Smooth muscle cell (in vitro differentiated cells): ENCODE data around the gene ASPDH. TPM values are rescaled to one million over a fixed set of nuclear protein-coding genes. Genes with fewer than 3 reads are reported as not detected.

ENCODE experiments used
- DNase-seq: peaks from one replicate; lab custom pipeline; 2025; ENCODE audit not compliant: unreplicated experiment; lab: John Stamatoyannopoulos, UW
- H2AFZ ChIP-seq: fragments of 200-600 bp; sonication (generic); 2 replicates; pipeline ENCODE4 v1.6.0; 2016; ENCODE audit warnings: antibody characterized with exemption, low read depth, mild to moderate bottlenecking
- H3F3A ChIP-seq: fragments of 200-600 bp; sonication (generic); 2 replicates; pipeline ENCODE4 v1.6.0; 2017; ENCODE audit warnings: antibody characterized with exemption, low read depth
- H3K27ac ChIP-seq: fragments of 200-600 bp; sonication (generic); 2 replicates; pipeline ENCODE4 v1.5.1; 2016; ENCODE audit warnings: low read depth, mild to moderate bottlenecking
- H3K27me3 ChIP-seq: fragments of 200-600 bp; sonication (generic); 2 replicates; pipeline ENCODE4 v1.6.1; 2016; ENCODE audit warnings: low read depth, mild to moderate bottlenecking
- H3K36me3 ChIP-seq: fragments of 200-600 bp; sonication (generic); 2 replicates; pipeline ENCODE4 v1.5.1; 2016; ENCODE audit warnings: low read depth
- H3K4me1 ChIP-seq: fragments of 200-600 bp; sonication (generic); 2 replicates; pipeline ENCODE4 v1.5.1; 2016; ENCODE audit warnings: low read depth
- H3K4me2 ChIP-seq: fragments of 200-600 bp; sonication (generic); 2 replicates; pipeline ENCODE4 v1.6.0; 2016; ENCODE audit warnings: mild to moderate bottlenecking
- H3K4me3 ChIP-seq: fragments of 200-600 bp; sonication (generic); 2 replicates; pipeline ENCODE4 v1.5.1; 2016; ENCODE audit warnings: mild to moderate bottlenecking
- H3K79me2 ChIP-seq: fragments of 200-600 bp; sonication (generic); 2 replicates; pipeline ENCODE4 v1.6.0; 2016; ENCODE audit warnings: low read depth, mild to moderate bottlenecking
- H3K9ac ChIP-seq: fragments of 200-600 bp; sonication (generic); 2 replicates; pipeline ENCODE4 v1.6.0; 2016; ENCODE audit warnings: low read depth
- H3K9me3 ChIP-seq: fragments of 200-600 bp; sonication (generic); replicated peaks from 2 replicates; pipeline ENCODE4 v1.5.1; 2016; ENCODE audit warnings: low read depth
- H4K20me1 ChIP-seq: fragments of 200-600 bp; sonication (generic); 2 replicates; pipeline ENCODE4 v1.6.0; 2016; ENCODE audit warnings: low read depth
- CTCF ChIP-seq: fragments of 200-600 bp; sonication (generic); IDR thresholded peaks from 2 replicates; pipeline ENCODE4 v1.5.1; 2017; ENCODE audit warnings: borderline replicate concordance, mild to moderate bottlenecking, antibody characterized with exemption; ENCODE audit not compliant: insufficient read depth, poor library complexity, severe bottlenecking
- WGBS: methylation state at CpG from one replicate; pipeline ENCODE4 v1.1.7; 2016; ENCODE audit warnings: low lambda C conversion rate; 5-methylcytosine and 5-hydroxymethylcytosine counted together
- polyA plus RNA-seq: library from polyadenylated mRNA; unstranded; fragments of >200 nt; fragmentation: Nextera tagmentation; extraction: Ambion mirVana; gene quantifications from 2 replicates; pipeline ENCODE4 v1.2.1, GENCODE V29; 2016
- total RNA-seq: library from RNA; depleted of rRNA; stranded (reverse); fragments of >200 nt; gene quantifications from 2 replicates; pipeline ENCODE4 v1.2.3, GENCODE V29; 2014

The ASPDH gene
- total and polyA plus RNA-seq, 2 experiments from 2014 or later, result not detected

- Histone ChIP-seq H3K9me3 (no peaks in the 10 kb centered on the region), H3K36me3 (no peaks in the 10 kb centered on the region), H3K4me2 (no peak overlapping the region), H3K9ac (no peak overlapping the region), H4K20me1 (peaks cover 24% of the 10 kb centered on the region), H3K4me3 (no peak overlapping the region), H3F3A (peaks cover 6% of the 10 kb centered on the region), H3K79me2 (peaks cover 16% of the 10 kb centered on the region), H2AFZ (no peak overlapping the region), H3K27ac (no peak overlapping the region), H3K27me3 (no peaks in the 10 kb centered on the region), H3K4me1 (peaks cover 7% of the 10 kb centered on the region)
- 87% methylated on average over 19 of the region's 19 CpGs for WGBS
- no peak for DNase-seq
- peak; percentile 39 for TF ChIP-seq CTCF
Measured at GRCh38 chr19:50478901-50479715, 34.6 kb downstream of the ASPDH start.

DNA sequence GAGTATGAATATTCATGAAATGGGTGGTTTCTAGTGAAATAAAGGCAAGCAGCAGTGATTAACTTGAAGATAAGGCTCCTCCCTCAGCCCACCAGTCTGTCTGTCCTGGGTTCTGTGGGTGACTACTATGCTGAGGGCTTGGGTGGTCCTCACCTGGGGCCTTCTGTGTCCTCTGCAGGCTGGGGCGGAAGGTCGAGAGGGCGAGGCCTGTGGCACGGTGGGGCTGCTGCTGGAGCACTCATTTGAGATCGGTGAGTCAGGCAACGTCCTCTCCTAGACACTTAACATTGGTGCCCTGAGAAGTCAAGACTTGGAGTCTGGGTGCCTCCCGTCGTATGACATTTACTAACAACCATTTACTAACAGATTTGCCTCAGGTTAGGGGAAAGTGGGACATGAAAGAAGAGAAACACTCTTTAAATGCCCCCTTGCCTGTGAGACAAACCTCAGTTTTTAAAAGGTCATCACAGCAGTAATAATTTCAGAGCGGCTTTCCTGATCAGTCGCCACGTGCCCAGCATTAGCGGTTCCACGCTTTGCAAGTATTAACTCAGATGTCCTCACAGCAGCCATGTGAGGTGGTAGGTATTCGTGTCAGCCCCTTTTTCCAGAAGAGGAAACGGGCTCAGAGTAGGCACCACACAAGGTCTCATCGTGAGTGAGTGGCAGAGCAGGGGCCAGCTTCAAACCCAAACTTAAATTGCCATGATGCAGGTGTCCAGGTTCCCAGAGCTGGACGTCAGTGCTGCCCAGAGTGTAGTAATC lies 35.8 kb downstream of the ASPDH start:
- H3K9me3 ChIP-seq, result no peaks in the 10 kb centered on the region
- no peak overlapping the region for H2AFZ ChIP-seq
- H3K27me3 ChIP-seq, result no peaks in the 10 kb centered on the region
- H3K4me1 ChIP-seq, result peaks cover 7% of the 10 kb centered on the region
- H3K9ac ChIP-seq, result no peak overlapping the region
- 94% methylated on average over 17 of the region's 17 CpGs for WGBS
- H4K20me1 ChIP-seq, result peaks cover 24% of the 10 kb centered on the region
- H3K4me3 ChIP-seq, result peak overlapping the region; percentile 97
- peaks cover 16% of the 10 kb centered on the region for H3K79me2 ChIP-seq
- peaks cover 6% of the 10 kb centered on the region for H3F3A ChIP-seq
- H3K4me2 ChIP-seq, result peak overlapping the region; percentile 98
- H3K27ac ChIP-seq, result no peak overlapping the region
- TF ChIP-seq CTCF, result no peak
- no peaks in the 10 kb centered on the region for H3K36me3 ChIP-seq
- DNase-seq, result no peak

- H2AFZ ChIP-seq, result peak overlapping the region; percentile 100
- TF ChIP-seq CTCF, result no peak
- DNase-seq, result no peak
- WGBS, result 24% methylated on average over 20 of the region's 20 CpGs
- H3K36me3 ChIP-seq, result no peaks in the 10 kb centered on the region
- H3K27me3 ChIP-seq, result no peaks in the 10 kb centered on the region
- peak overlapping the region; percentile 85 for H3K9ac ChIP-seq
- peak overlapping the region; percentile 98 for H3K4me2 ChIP-seq
- no peaks in the 10 kb centered on the region for H3K9me3 ChIP-seq
- peaks cover 7% of the 10 kb centered on the region for H3K4me1 ChIP-seq
- peaks cover 16% of the 10 kb centered on the region for H3K79me2 ChIP-seq
- peaks cover 6% of the 10 kb centered on the region for H3F3A ChIP-seq
- peaks cover 24% of the 10 kb centered on the region for H4K20me1 ChIP-seq
- peak overlapping the region; percentile 97 for H3K4me3 ChIP-seq
- no peak overlapping the region for H3K27ac ChIP-seq
Measured at GRCh38 chr19:50476907-50477238, 36.8 kb downstream of the ASPDH start.
